ENCODE data around the gene GPRC5A.

GPRC5A gene

GRCh38 chr12:12883369-12884001 lies 7.9 kb upstream of the GPRC5A start:
- H3K27me3 ChIP-seq (ENCODE audit: control insufficient read depth in 5 of 5, insufficient read depth in 4 of 5, low read length in 5 of 5) = no peaks in the 10 kb centered on the region
- H3K4me3 ChIP-seq (ENCODE audit: low read depth in 1 of 5, low read length in 5 of 5) = no peak overlapping the region
- H3K36me3 ChIP-seq (ENCODE audit: control insufficient read depth in 5 of 5, insufficient read depth in 5 of 5, low read length in 5 of 5) = no peaks in the 10 kb centered on the region
- H3K4me1 ChIP-seq (ENCODE audit: control insufficient read depth in 5 of 5, insufficient read depth in 5 of 5, low read length in 5 of 5) = no peaks in the 10 kb centered on the region
- no peaks in the 10 kb centered on the region for H3K9me3 ChIP-seq (ENCODE audit: control insufficient read depth in 5 of 5, low read length in 5 of 5)
- H3K9ac ChIP-seq (ENCODE audit: low read length in 5 of 5) = no peak overlapping the region
- no peak overlapping the region for H3K27ac ChIP-seq (ENCODE audit: low read depth, low read length)

- Histone ChIP-seq H3K36me3 (ENCODE audit: control insufficient read depth in 5 of 5, insufficient read depth in 5 of 5, low read length in 5 of 5) (no peaks in the 10 kb centered on the region), H3K27me3 (ENCODE audit: control insufficient read depth in 5 of 5, insufficient read depth in 4 of 5, low read length in 5 of 5) (peaks cover 0 to 2% (median 0%) of the 10 kb centered on the region in 5 donors), H3K27ac (ENCODE audit: low read depth, low read length) (no peak overlapping the region), H3K9ac (ENCODE audit: low read length in 5 of 5) (no peak overlapping the region), H3K4me1 (ENCODE audit: control insufficient read depth in 5 of 5, insufficient read depth in 5 of 5, low read length in 5 of 5) (no peaks in the 10 kb centered on the region), H3K4me3 (ENCODE audit: low read depth in 1 of 5, low read length in 5 of 5) (no peak overlapping the region), H3K9me3 (ENCODE audit: control insufficient read depth in 5 of 5, low read length in 5 of 5) (no peaks in the 10 kb centered on the region)
These were observed 6.1 kb upstream of the GPRC5A start for GRCh38 chr12:12885096-12885792.

GRCh38 chr12:12887471-12887870 lies 3.9 kb upstream of the GPRC5A start:
- no peak overlapping the region for H3K9ac ChIP-seq (ENCODE audit: low read length in 5 of 5)
- H3K36me3 ChIP-seq (ENCODE audit: control insufficient read depth in 5 of 5, insufficient read depth in 5 of 5, low read length in 5 of 5) = no peaks in the 10 kb centered on the region
- peaks cover 0 to 14% (median 3%) of the 10 kb centered on the region in 5 donors for H3K27me3 ChIP-seq (ENCODE audit: control insufficient read depth in 5 of 5, insufficient read depth in 4 of 5, low read length in 5 of 5)
- H3K9me3 ChIP-seq (ENCODE audit: control insufficient read depth in 5 of 5, low read length in 5 of 5) = no peaks in the 10 kb centered on the region
- H3K4me3 ChIP-seq (ENCODE audit: low read depth in 1 of 5, low read length in 5 of 5) = no peak overlapping the region
- no peak overlapping the region for H3K27ac ChIP-seq (ENCODE audit: low read depth, low read length)
- peaks cover 3 to 18% (median 17%) of the 10 kb centered on the region in 5 donors for H3K4me1 ChIP-seq (ENCODE audit: control insufficient read depth in 5 of 5, insufficient read depth in 5 of 5, low read length in 5 of 5)

GRCh38 chr12:12889701-12890100 lies 1.7 kb upstream of the GPRC5A start:
- Histone ChIP-seq H3K27me3 (ENCODE audit: control insufficient read depth in 5 of 5, insufficient read depth in 4 of 5, low read length in 5 of 5) (peaks cover 0 to 22% (median 9%) of the 10 kb centered on the region in 5 donors), H3K36me3 (ENCODE audit: control insufficient read depth in 5 of 5, insufficient read depth in 5 of 5, low read length in 5 of 5) (no peaks in the 10 kb centered on the region), H3K4me3 (ENCODE audit: low read depth in 1 of 5, low read length in 5 of 5) (no peak overlapping the region), H3K9ac (ENCODE audit: low read length in 5 of 5) (no peak overlapping the region), H3K9me3 (ENCODE audit: control insufficient read depth in 5 of 5, low read length in 5 of 5) (no peaks in the 10 kb centered on the region), H3K27ac (ENCODE audit: low read depth, low read length) (peak overlapping the region; percentile 67), H3K4me1 (ENCODE audit: control insufficient read depth in 5 of 5, insufficient read depth in 5 of 5, low read length in 5 of 5) (peaks cover 3 to 18% (median 17%) of the 10 kb centered on the region in 5 donors)

GRCh38 chr12:12890543-12891079 lies 751 bp upstream of the GPRC5A start:
- Histone ChIP-seq H3K9ac (ENCODE audit: low read length in 5 of 5) (peak overlapping the region; percentile 44 to 77 (median 68)), H3K4me3 (ENCODE audit: low read depth in 1 of 5, low read length in 5 of 5) (peak overlapping the region; percentile 49 to 76 (median 73)), H3K4me1 (ENCODE audit: control insufficient read depth in 5 of 5, insufficient read depth in 5 of 5, low read length in 5 of 5) (peaks cover 3 to 18% (median 17%) of the 10 kb centered on the region in 5 donors)

GRCh38 chr12:12891881-12892355 lies 556 bp downstream of the GPRC5A start:
- Histone ChIP-seq H3K36me3 (ENCODE audit: control insufficient read depth in 5 of 5, insufficient read depth in 5 of 5, low read length in 5 of 5) (no peaks in the 10 kb centered on the region), H3K4me3 (ENCODE audit: low read depth in 1 of 5, low read length in 5 of 5) (peak overlapping the region; percentile 49 to 76 (median 73)), H3K27me3 (ENCODE audit: control insufficient read depth in 5 of 5, insufficient read depth in 4 of 5, low read length in 5 of 5) (peaks cover 0 to 22% (median 9%) of the 10 kb centered on the region in 5 donors), H3K9me3 (ENCODE audit: control insufficient read depth in 5 of 5, low read length in 5 of 5) (no peaks in the 10 kb centered on the region), H3K9ac (ENCODE audit: low read length in 5 of 5) (peak overlapping the region in 1 of 5 donors; percentile 20), H3K4me1 (ENCODE audit: control insufficient read depth in 5 of 5, insufficient read depth in 5 of 5, low read length in 5 of 5) (peaks cover 3 to 18% (median 17%) of the 10 kb centered on the region in 5 donors), H3K27ac (ENCODE audit: low read depth, low read length) (peak overlapping the region; percentile 57)

More at GRCh38 chr12:12890543-12891079, 751 bp upstream of the GPRC5A start:
- peaks cover 0 to 22% (median 9%) of the 10 kb centered on the region in 5 donors for H3K27me3 ChIP-seq (ENCODE audit: control insufficient read depth in 5 of 5, insufficient read depth in 4 of 5, low read length in 5 of 5)
- no peaks in the 10 kb centered on the region for H3K36me3 ChIP-seq (ENCODE audit: control insufficient read depth in 5 of 5, insufficient read depth in 5 of 5, low read length in 5 of 5)
- H3K9me3 ChIP-seq (ENCODE audit: control insufficient read depth in 5 of 5, low read length in 5 of 5) = no peaks in the 10 kb centered on the region
- peak overlapping the region; percentile 67 for H3K27ac ChIP-seq (ENCODE audit: low read depth, low read length)

- Histone ChIP-seq H3K36me3 (ENCODE audit: control insufficient read depth in 5 of 5, insufficient read depth in 5 of 5, low read length in 5 of 5) (no peaks in the 10 kb centered on the region), H3K27ac (ENCODE audit: low read depth, low read length) (no peak overlapping the region), H3K27me3 (ENCODE audit: control insufficient read depth in 5 of 5, insufficient read depth in 4 of 5, low read length in 5 of 5) (peaks cover 0 to 22% (median 9%) of the 10 kb centered on the region in 5 donors), H3K9me3 (ENCODE audit: control insufficient read depth in 5 of 5, low read length in 5 of 5) (no peaks in the 10 kb centered on the region), H3K9ac (ENCODE audit: low read length in 5 of 5) (no peak overlapping the region), H3K4me1 (ENCODE audit: control insufficient read depth in 5 of 5, insufficient read depth in 5 of 5, low read length in 5 of 5) (peaks cover 3 to 18% (median 17%) of the 10 kb centered on the region in 5 donors), H3K4me3 (ENCODE audit: low read depth in 1 of 5, low read length in 5 of 5) (peak overlapping the region; percentile 25 to 76 (median 31))
These were observed 1.3 kb downstream of the GPRC5A start for GRCh38 chr12:12892681-12893141.

- H3K9ac ChIP-seq (ENCODE audit: low read length in 5 of 5) = no peak overlapping the region
- no peak overlapping the region for H3K27ac ChIP-seq (ENCODE audit: low read depth, low read length)
- no peaks in the 10 kb centered on the region for H3K36me3 ChIP-seq (ENCODE audit: control insufficient read depth in 5 of 5, insufficient read depth in 5 of 5, low read length in 5 of 5)
- H3K4me3 ChIP-seq (ENCODE audit: low read depth in 1 of 5, low read length in 5 of 5) = peak overlapping the region in 1 of 5 donors; percentile 76
- H3K4me1 ChIP-seq (ENCODE audit: control insufficient read depth in 5 of 5, insufficient read depth in 5 of 5, low read length in 5 of 5) = peaks cover 3 to 18% (median 17%) of the 10 kb centered on the region in 5 donors
- no peaks in the 10 kb centered on the region for H3K9me3 ChIP-seq (ENCODE audit: control insufficient read depth in 5 of 5, low read length in 5 of 5)
- H3K27me3 ChIP-seq (ENCODE audit: control insufficient read depth in 5 of 5, insufficient read depth in 4 of 5, low read length in 5 of 5) = peaks cover 0 to 22% (median 9%) of the 10 kb centered on the region in 5 donors
These were observed 2.1 kb downstream of the GPRC5A start for GRCh38 chr12:12893438-12893837.

GRCh38 chr12:12896260-12896659 lies 4.9 kb downstream of the GPRC5A start:
- Histone ChIP-seq H3K9me3 (ENCODE audit: control insufficient read depth in 5 of 5, low read length in 5 of 5) (no peaks in the 10 kb centered on the region), H3K36me3 (ENCODE audit: control insufficient read depth in 5 of 5, insufficient read depth in 5 of 5, low read length in 5 of 5) (no peaks in the 10 kb centered on the region), H3K9ac (ENCODE audit: low read length in 5 of 5) (no peak overlapping the region), H3K27ac (ENCODE audit: low read depth, low read length) (no peak overlapping the region), H3K27me3 (ENCODE audit: control insufficient read depth in 5 of 5, insufficient read depth in 4 of 5, low read length in 5 of 5) (peaks cover 0 to 19% (median 9%) of the 10 kb centered on the region in 5 donors), H3K4me1 (ENCODE audit: control insufficient read depth in 5 of 5, insufficient read depth in 5 of 5, low read length in 5 of 5) (peaks cover 2 to 15% (median 13%) of the 10 kb centered on the region in 5 donors), H3K4me3 (ENCODE audit: low read depth in 1 of 5, low read length in 5 of 5) (no peak overlapping the region)

- H3K4me3 ChIP-seq (ENCODE audit: low read depth in 1 of 5, low read length in 5 of 5) = no peak overlapping the region
- H3K27ac ChIP-seq (ENCODE audit: low read depth, low read length) = no peak overlapping the region
- H3K36me3 ChIP-seq (ENCODE audit: control insufficient read depth in 5 of 5, insufficient read depth in 5 of 5, low read length in 5 of 5) = no peaks in the 10 kb centered on the region
- no peak overlapping the region for H3K9ac ChIP-seq (ENCODE audit: low read length in 5 of 5)
- peaks cover 0 to 16% (median 6%) of the 10 kb centered on the region in 5 donors for H3K27me3 ChIP-seq (ENCODE audit: control insufficient read depth in 5 of 5, insufficient read depth in 4 of 5, low read length in 5 of 5)
- no peaks in the 10 kb centered on the region for H3K9me3 ChIP-seq (ENCODE audit: control insufficient read depth in 5 of 5, low read length in 5 of 5)
- H3K4me1 ChIP-seq (ENCODE audit: control insufficient read depth in 5 of 5, insufficient read depth in 5 of 5, low read length in 5 of 5) = peaks cover 0 to 12% (median 5%) of the 10 kb centered on the region in 5 donors
These were observed 5.9 kb downstream of the GPRC5A start for GRCh38 chr12:12897302-12897701.
